HepG2 (cell line): Measurements from ENCODE around the gene CNPY4. TPM values are rescaled to one million over a fixed set of nuclear protein-coding genes. Genes with fewer than 3 reads are reported as not detected.

ENCODE experiments used
- PRPF4 ChIP-seq: fragments of 200-400 bp; formaldehyde crosslinking; IDR thresholded peaks from 2 replicates; pipeline ENCODE4 v1.6.1; 2016; ENCODE audit warnings: low read length, low read depth; ENCODE audit not compliant: poor library complexity, severe bottlenecking
- SMC3 ChIP-seq: IDR thresholded peaks from 2 replicates; pipeline ENCODE4 v1.6.1; 2011; ENCODE audit warnings: low read length, improper control_type of control experiment
- TCF12 ChIP-seq, 2 experiments: fragments of 450-650 bp in 1 of 2; sonication (generic) in 1 of 2; formaldehyde crosslinking in 1 of 2; IDR thresholded peaks; 2 replicates each; pipeline versions ENCODE4 v1.6.1 to v1.8.0; 2017 to 2022; ENCODE audit warnings: antibody characterized with exemption in 1 of 2, mild to moderate bottlenecking in 1 of 2, missing genetic modification reagents in 1 of 2, moderate library complexity in 1 of 2
- polyA plus RNA-seq, 8 experiments: library from polyadenylated mRNA; depleted of rRNA in 3 of 8; stranded (reverse) in 7 of 8; unstranded in 1 of 8; fragments of >200 nt; fragmentation: Illumina TruSeq in 4 of 8; extraction: Trizol in 4 of 8; gene quantifications; 2 replicates each; pipeline versions ENCODE4 v1.2.1 to v1.2.3, GENCODE V29; 2011 to 2016; ENCODE audit warnings: low read depth in 4 of 8, missing spikeins in 1 of 8, mixed read lengths in 1 of 8; ENCODE audit not compliant: insufficient read depth in 1 of 8
- total RNA-seq, 5 experiments: library from RNA; depleted of rRNA; stranded (reverse); fragments of >200 nt; fragmentation: Illumina TruSeq; extraction: Trizol; gene quantifications; 2 replicates each; pipeline ENCODE4 v1.2.3, GENCODE V29; 2016; ENCODE audit warnings: low read depth in 1 of 5
- TF ChIP-seq, protein P1 (sequence below): sonication (generic); formaldehyde crosslinking; IDR thresholded peaks from one replicate; pipeline ENCODE4 v1.5.1; 2020; ENCODE audit warnings: mild to moderate bottlenecking, missing genetic modification reagents; ENCODE audit errors: not compliant biosample characterization

The CNPY4 gene
- total and polyA plus RNA-seq, 2 of the 13 experiments (the other 11 are each of a cell fraction or from before 2014, with no cell fraction given) = 6.2 to 12.7 TPM

DNA sequence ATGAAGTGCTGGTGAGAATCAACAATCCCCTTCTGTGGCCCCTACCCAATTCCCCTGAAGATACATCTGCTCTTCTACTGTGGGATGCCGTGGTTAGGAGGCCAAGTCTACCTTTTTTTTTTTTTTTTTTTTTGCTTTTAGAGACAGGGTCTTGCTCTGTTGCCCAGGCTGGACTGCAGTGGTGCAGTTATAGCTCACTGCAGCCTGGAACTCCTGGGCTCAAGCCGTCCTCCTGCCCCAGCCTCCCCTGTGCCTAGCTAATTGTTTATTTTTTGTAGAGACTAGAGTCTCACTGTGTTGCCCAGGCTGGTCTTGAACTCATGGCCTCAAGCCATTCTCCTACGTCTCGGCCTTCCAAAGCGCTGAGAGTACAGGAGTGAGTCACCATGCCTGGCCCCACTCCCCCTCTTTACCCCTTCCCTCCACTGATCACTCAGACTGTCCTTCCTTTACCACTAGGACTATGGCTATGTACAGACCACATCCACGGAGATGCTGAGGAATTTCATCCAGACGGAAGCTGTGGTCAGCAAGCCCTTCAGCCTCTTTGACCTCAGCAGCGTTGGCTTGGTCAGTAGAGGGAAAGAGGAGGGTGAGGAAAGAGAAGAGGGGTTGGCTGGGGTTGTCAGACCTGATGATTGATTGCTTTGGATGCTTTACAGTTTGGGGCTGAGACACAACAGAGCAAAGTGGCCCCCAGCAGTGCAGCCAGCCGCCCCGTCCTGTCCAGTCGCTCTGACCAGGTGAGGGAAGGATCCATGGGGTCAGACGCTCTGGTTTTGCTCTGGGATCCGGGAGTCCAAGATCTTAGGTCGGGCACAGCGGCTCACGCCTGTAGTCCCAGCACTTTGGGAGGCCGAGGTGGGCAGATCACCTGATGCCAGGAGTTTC, 16.2 kb upstream of the CNPY4 start (continued):
- TF ChIP-seq, protein P1, sequence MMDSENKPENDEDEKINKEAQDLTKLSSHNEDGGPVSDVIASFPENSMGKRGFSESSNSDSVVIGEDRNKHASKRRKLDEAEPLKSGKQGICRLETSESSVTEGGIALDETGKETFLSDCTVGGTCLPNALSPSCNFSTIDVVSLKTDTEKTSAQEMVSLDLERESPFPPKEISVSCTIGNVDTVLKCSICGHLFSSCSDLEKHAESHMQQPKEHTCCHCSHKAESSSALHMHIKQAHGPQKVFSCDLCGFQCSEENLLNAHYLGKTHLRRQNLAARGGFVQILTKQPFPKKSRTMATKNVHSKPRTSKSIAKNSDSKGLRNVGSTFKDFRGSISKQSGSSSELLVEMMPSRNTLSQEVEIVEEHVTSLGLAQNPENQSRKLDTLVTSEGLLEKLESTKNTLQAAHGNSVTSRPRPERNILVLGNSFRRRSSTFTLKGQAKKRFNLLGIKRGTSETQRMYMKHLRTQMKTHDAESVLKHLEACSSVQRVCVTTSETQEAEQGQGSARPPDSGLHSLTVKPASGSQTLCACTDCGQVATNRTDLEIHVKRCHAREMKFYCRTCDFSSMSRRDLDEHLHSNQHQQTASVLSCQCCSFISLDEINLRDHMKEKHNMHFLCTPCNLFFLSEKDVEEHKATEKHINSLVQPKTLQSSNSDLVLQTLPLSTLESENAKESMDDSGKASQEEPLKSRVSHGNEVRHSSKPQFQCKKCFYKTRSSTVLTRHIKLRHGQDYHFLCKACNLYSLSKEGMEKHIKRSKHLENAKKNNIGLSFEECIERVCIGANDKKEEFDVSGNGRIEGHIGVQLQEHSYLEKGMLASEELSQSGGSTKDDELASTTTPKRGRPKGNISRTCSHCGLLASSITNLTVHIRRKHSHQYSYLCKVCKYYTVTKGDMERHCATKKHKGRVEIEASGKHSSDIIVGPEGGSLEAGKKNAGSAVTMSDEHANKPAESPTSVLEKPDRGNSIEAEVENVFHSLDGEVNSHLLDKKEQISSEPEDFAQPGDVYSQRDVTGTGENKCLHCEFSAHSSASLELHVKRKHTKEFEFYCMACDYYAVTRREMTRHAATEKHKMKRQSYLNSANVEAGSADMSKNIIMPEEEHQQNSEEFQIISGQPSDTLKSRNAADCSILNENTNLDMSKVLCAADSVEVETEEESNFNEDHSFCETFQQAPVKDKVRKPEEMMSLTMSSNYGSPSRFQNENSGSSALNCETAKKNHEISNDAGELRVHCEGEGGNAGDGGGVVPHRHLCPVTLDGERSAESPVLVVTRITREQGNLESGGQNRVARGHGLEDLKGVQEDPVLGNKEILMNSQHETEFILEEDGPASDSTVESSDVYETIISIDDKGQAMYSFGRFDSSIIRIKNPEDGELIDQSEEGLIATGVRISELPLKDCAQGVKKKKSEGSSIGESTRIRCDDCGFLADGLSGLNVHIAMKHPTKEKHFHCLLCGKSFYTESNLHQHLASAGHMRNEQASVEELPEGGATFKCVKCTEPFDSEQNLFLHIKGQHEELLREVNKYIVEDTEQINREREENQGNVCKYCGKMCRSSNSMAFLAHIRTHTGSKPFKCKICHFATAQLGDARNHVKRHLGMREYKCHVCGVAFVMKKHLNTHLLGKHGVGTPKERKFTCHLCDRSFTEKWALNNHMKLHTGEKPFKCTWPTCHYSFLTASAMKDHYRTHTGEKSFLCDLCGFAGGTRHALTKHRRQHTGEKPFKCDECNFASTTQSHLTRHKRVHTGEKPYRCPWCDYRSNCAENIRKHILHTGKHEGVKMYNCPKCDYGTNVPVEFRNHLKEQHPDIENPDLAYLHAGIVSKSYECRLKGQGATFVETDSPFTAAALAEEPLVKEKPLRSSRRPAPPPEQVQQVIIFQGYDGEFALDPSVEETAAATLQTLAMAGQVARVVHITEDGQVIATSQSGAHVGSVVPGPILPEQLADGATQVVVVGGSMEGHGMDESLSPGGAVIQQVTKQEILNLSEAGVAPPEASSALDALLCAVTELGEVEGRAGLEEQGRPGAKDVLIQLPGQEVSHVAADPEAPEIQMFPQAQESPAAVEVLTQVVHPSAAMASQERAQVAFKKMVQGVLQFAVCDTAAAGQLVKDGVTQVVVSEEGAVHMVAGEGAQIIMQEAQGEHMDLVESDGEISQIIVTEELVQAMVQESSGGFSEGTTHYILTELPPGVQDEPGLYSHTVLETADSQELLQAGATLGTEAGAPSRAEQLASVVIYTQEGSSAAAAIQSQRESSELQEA = no peak
- TF ChIP-seq PRPF4 = no peak
- TF ChIP-seq TCF12 (IDR thresholded peaks at IDR 0.05) = no peak
- no peak for TF ChIP-seq TCF12 (CRISPR knock-in tag; IDR thresholded peaks at IDR 0.05)
- no peak for TF ChIP-seq SMC3
- TF ChIP-seq, all 625 proteins: peak for 0
